Vagina (tissue), 2 donors: ENCODE results near the gene PRELID1. TPM values are rescaled to one million over a fixed set of nuclear protein-coding genes. Genes with fewer than 3 reads are reported as not detected.

ENCODE experiments used
- DNase-seq, 2 donors: peaks; one replicate each; pipeline ENCODE4 v3.0.0-alpha.2; 2017; ENCODE audit errors: extremely low spot score in 2 of 2
- H3K27ac ChIP-seq: fragments of 200-600 bp; sonication (generic); one replicate; pipeline ENCODE4 v1.5.1; 2019
- H3K27me3 ChIP-seq: fragments of 200-600 bp; sonication (generic); one replicate; pipeline ENCODE4 v1.5.1; 2019
- H3K36me3 ChIP-seq, 2 donors: fragments of 200-600 bp; sonication (generic); one replicate each; pipeline ENCODE4 v1.5.1; 2017 to 2019
- H3K4me1 ChIP-seq: fragments of 200-600 bp; sonication (generic); one replicate; pipeline ENCODE4 v1.5.1; 2019
- H3K4me3 ChIP-seq, 2 donors: fragments of 200-600 bp; sonication (generic); 1 replicate in 1 of 2; 2 replicates in 1 of 2; pipeline ENCODE4 v1.5.1; 2016 to 2019
- H3K9me3 ChIP-seq: fragments of 200-600 bp; sonication (generic); one replicate; pipeline ENCODE4 v1.5.1; 2019
- CTCF ChIP-seq, 3 experiments: fragments of 450-650 bp in 2 of 3; fragments of 200-600 bp in 1 of 3; sonication (generic) in 1 of 3; IDR thresholded peaks; one replicate each; pipeline ENCODE4 v1.5.1; 2017 to 2019; ENCODE audit warnings: antibody characterized with exemption in 3 of 3, mild to moderate bottlenecking in 2 of 3, moderate library complexity in 2 of 3
- POLR2A ChIP-seq, 2 donors: fragments of 450-650 bp; IDR thresholded peaks; one replicate each; pipeline ENCODE4 v1.6.1; 2017; ENCODE audit warnings: antibody characterized with exemption in 2 of 2, mild to moderate bottlenecking in 2 of 2, moderate library complexity in 2 of 2
- POLR2AphosphoS5 ChIP-seq, 2 donors: sonication (generic); formaldehyde crosslinking; IDR thresholded peaks; one replicate each; pipeline ENCODE4 v1.9.0; 2017; ENCODE audit warnings: antibody characterized with exemption in 2 of 2, mild to moderate bottlenecking in 2 of 2, low read depth in 1 of 2; ENCODE audit not compliant: insufficient read depth in 1 of 2
- intact Hi-C: fragments of 100-400 bp; cut with DNase I; formaldehyde crosslinking; loops from one replicate; pipeline ENCODE4 v1.15.1; 2023
- total RNA-seq: library from RNA; depleted of rRNA; stranded (reverse); fragments of >200 nt; gene quantifications from one replicate; pipeline ENCODE4 v1.2.3, GENCODE V29; 2016

PRELID1 gene
- total RNA-seq, 1 donor from 2014 or later = 93.3 TPM

DNA sequence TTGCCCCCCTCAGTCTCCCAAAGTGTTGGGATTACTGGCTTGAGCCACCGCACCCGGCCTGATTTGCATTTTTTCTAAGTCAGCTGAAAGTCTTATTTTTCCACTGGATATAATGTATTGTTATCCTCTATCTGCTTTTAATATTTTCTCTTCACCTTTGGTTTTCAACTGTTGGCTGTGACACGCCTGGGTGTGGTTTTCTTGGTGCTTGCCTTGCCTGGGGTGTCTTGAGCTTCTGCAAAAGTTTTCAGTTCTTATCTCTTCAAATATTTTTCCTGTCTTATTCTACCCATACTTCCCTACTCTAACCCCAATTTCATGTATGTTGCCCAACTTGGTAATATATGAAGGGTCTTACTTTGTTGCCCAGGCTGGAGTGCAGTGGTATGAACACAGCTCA, 12.4 kb downstream of the PRELID1 start:
- H3K36me3 ChIP-seq = no peaks in the 10 kb centered on the region
- no peak overlapping the region for H3K4me3 ChIP-seq
- no peak overlapping the region for H3K27ac ChIP-seq
- no peak for DNase-seq
- no peak for TF ChIP-seq POLR2AphosphoS5 (IDR thresholded peaks at IDR 0.05; ENCODE audit: insufficient read depth in 1 of 2, low read depth in 1 of 2)
- no peak for TF ChIP-seq POLR2A (IDR thresholded peaks at IDR 0.05)
- no peak for TF ChIP-seq CTCF (IDR thresholded peaks at IDR 0.05)
- peaks cover 17% of the 10 kb centered on the region for H3K4me1 ChIP-seq
- no peaks in the 10 kb centered on the region for H3K9me3 ChIP-seq
- intact Hi-C loops = loop anchor here (10.0 kb wide), 1 partner anchor 139 kb away; no protein-coding TSS in a partner anchor
- no peaks in the 10 kb centered on the region for H3K27me3 ChIP-seq

- TF ChIP-seq CTCF (IDR thresholded peaks at IDR 0.05) (peak; percentile 59 to 71 (median 59)), POLR2AphosphoS5 (IDR thresholded peaks at IDR 0.05; ENCODE audit: insufficient read depth in 1 of 2, low read depth in 1 of 2) (peak in 1 of 2 donors; percentile 62), POLR2A (IDR thresholded peaks at IDR 0.05) (no peak)
- no peak for DNase-seq
- Histone ChIP-seq H3K36me3 (no peaks in the 10 kb centered on the region), H3K27ac (no peak overlapping the region), H3K4me3 (no peak overlapping the region), H3K27me3 (no peaks in the 10 kb centered on the region), H3K9me3 (no peaks in the 10 kb centered on the region), H3K4me1 (no peaks in the 10 kb centered on the region)
- intact Hi-C loops = loop anchor here (10.0 kb wide), 1 partner anchor 137 kb away; no protein-coding TSS in a partner anchor
These were observed 14.4 kb downstream of the PRELID1 start for GRCh38 chr5:177317959-177318377.

GRCh38 chr5:177319913-177320588, 16.5 kb downstream of the PRELID1 start:
- H3K27ac ChIP-seq = no peak overlapping the region
- no peaks in the 10 kb centered on the region for H3K9me3 ChIP-seq
- no peaks in the 10 kb centered on the region for H3K36me3 ChIP-seq
- no peak overlapping the region for H3K4me3 ChIP-seq
- TF ChIP-seq POLR2AphosphoS5 (IDR thresholded peaks at IDR 0.05; ENCODE audit: insufficient read depth in 1 of 2, low read depth in 1 of 2) (no peak), CTCF (IDR thresholded peaks at IDR 0.05) (no peak), POLR2A (IDR thresholded peaks at IDR 0.05) (no peak)
- no peaks in the 10 kb centered on the region for H3K4me1 ChIP-seq
- no peaks in the 10 kb centered on the region for H3K27me3 ChIP-seq
- intact Hi-C loops = loop anchor here (10.0 kb wide), 1 partner anchor 135 kb away; no protein-coding TSS in a partner anchor
- no peak for DNase-seq

DNA sequence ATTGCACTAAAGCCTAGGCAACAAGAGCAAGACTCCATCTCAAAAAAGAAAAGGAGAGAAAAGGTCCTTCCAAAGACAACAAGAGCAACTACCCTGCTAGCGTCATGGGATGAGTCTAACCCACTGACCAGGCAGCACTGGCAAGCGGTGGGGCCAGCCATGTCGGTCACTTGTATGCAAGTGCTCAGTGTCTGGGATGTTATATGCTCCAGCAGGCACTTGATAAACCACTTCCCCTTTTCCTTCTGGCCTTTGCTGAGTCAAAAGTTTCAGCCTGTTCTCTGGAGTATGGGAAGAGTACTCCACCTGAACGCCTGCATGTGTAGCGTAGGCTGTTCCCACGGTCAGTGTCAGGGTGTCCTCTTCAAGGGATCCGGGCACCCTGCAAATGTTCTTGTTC, 17.3 kb downstream of the PRELID1 start:
- DNase-seq = no peak
- Histone ChIP-seq H3K27me3 (no peaks in the 10 kb centered on the region), H3K4me1 (no peaks in the 10 kb centered on the region), H3K27ac (no peak overlapping the region), H3K4me3 (no peak overlapping the region), H3K36me3 (no peaks in the 10 kb centered on the region), H3K9me3 (no peaks in the 10 kb centered on the region)
- intact Hi-C loops = no loop called here
- TF ChIP-seq POLR2A (IDR thresholded peaks at IDR 0.05) = no peak
- no peak for TF ChIP-seq POLR2AphosphoS5 (IDR thresholded peaks at IDR 0.05; ENCODE audit: insufficient read depth in 1 of 2, low read depth in 1 of 2)
- TF ChIP-seq CTCF (IDR thresholded peaks at IDR 0.05) = no peak

DNA sequence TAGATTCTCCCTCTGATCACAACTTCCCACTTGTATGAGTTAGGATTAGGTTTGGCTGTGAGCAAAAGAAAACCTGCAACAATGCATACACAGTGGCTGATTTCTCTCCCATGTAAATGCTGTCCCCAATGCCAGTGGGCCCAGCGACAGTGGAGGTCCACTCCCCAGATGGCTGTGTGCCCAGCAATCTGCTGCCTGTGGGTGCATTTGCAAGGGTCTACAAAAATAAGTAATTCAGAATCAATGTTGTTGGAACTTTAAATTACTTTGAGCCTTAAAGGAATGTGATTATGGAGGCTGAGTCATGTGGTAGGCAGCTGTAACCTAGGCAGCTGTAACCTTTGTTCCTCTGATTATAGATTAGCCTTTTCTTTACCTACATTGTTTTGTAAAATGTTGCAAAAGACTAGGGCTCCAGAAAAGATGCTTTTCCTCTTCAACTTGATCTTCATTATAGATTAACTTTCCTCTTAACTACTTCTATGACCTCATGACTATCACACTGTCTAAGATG, 22.3 kb downstream of the PRELID1 start:
- no peak for DNase-seq

More for the DNA sequence above, 22.3 kb downstream of the PRELID1 start:
- peaks cover 0 to 14% of the 10 kb centered on the region in 2 donors for H3K36me3 ChIP-seq
- no peak overlapping the region for H3K4me3 ChIP-seq
- intact Hi-C loops = no loop called here
- no peak overlapping the region for H3K27ac ChIP-seq
- no peaks in the 10 kb centered on the region for H3K9me3 ChIP-seq
- H3K27me3 ChIP-seq = no peaks in the 10 kb centered on the region
- no peak for TF ChIP-seq POLR2AphosphoS5 (IDR thresholded peaks at IDR 0.05; ENCODE audit: insufficient read depth in 1 of 2, low read depth in 1 of 2)
- TF ChIP-seq POLR2A (IDR thresholded peaks at IDR 0.05) = no peak
- TF ChIP-seq CTCF (IDR thresholded peaks at IDR 0.05) = no peak
- H3K4me1 ChIP-seq = peaks cover 5% of the 10 kb centered on the region
